Measurements from ENCODE around the gene PACS2. TPM values are rescaled to one million over a fixed set of nuclear protein-coding genes. Genes with fewer than 3 reads are reported as not detected.

PACS2 gene
- total RNA-seq, 1 experiment from 2014 or later = 62.0 TPM

DNA sequence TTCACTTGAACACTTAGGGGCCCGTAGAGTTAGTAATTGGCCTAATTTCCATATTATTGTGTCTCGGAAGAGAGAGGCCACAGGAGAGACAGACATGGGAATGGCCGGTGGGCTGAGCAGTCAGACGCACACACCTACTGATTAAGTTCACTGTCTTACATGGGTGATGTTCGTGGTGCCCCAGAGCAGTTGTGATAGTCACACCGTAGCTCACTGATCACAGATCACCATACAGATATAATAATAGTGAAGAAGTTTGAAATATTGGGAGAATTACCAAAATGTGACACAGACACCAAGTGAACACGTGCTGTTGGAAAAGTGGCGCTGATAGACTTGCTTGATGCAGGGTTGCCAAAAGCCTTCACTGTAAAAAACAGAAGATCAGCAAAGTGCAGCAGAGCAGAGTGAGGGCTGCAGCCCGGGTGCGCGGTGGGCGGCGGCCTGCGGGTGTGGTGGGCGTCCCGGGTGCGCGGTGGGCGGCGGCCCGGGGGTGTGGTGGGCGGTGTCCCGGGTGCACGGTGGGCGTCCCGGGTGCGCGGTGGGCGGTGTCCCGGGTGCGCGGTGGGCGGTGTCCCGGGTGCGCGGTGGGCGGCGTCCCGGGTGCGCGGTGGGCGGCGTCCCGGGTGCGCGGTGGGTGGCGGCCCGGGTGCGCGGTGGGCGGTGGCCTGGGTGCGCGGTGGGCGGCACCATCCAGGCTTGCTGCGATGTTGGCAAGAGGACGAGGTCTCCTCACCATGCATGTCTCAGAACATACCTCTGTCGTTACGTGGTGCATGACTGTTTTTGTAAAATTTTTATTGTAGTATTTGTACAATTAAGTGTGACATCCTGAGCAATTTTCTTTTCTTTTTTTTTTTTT is 49.5 kb downstream of the PACS2 start:
- H3K9ac ChIP-seq (ENCODE audit: low read length) = no peak overlapping the region
- intact Hi-C loops (cut with micrococcal nuclease) = no loop called here
- no peak overlapping the region for H3K4me2 ChIP-seq (ENCODE audit: low read length)
- H4K20me1 ChIP-seq (ENCODE audit: low read length) = no peaks in the 10 kb centered on the region
- no peak overlapping the region for H2AFZ ChIP-seq (ENCODE audit: low read length)
- no peaks in the 10 kb centered on the region for H3K27me3 ChIP-seq (ENCODE audit: low read length)
- H3K4me3 ChIP-seq (ENCODE audit: low read length) = no peak overlapping the region
- H3K9me2 ChIP-seq (replicated peaks; ENCODE audit: low read length) = no peaks in the 10 kb centered on the region
- TF ChIP-seq EZH2 (IDR thresholded peaks at IDR 0.05; ENCODE audit: low read length, unreplicated experiment) (no peak), EZH2phosphoT487 (IDR thresholded peaks at IDR 0.05; ENCODE audit: borderline replicate concordance, low read length) (no peak)
- TF ChIP-seq, protein P1, sequence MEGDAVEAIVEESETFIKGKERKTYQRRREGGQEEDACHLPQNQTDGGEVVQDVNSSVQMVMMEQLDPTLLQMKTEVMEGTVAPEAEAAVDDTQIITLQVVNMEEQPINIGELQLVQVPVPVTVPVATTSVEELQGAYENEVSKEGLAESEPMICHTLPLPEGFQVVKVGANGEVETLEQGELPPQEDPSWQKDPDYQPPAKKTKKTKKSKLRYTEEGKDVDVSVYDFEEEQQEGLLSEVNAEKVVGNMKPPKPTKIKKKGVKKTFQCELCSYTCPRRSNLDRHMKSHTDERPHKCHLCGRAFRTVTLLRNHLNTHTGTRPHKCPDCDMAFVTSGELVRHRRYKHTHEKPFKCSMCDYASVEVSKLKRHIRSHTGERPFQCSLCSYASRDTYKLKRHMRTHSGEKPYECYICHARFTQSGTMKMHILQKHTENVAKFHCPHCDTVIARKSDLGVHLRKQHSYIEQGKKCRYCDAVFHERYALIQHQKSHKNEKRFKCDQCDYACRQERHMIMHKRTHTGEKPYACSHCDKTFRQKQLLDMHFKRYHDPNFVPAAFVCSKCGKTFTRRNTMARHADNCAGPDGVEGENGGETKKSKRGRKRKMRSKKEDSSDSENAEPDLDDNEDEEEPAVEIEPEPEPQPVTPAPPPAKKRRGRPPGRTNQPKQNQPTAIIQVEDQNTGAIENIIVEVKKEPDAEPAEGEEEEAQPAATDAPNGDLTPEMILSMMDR (conservative IDR thresholded peaks at IDR 0.05; ENCODE audit: low read depth, low read length) = no peak
- no peaks in the 10 kb centered on the region for H3F3A ChIP-seq (ENCODE audit: low read length, unreplicated experiment)
- no peak for DNase-seq
- ChIA-PET CTCF (interaction anchor here (0.6 kb wide), 1 partner anchor 25 kb away, joined by 4 read pairs; no protein-coding TSS in a partner anchor), POLR2A (ENCODE audit: unreplicated experiment) (no interaction called here)
- BruUV-seq (replicated peaks) = no TSS peak
- 0 out of 2 replicates have a peak, but pooled peaks cover 5% of the 10 kb centered on the region for H3K4me1 ChIP-seq (ENCODE audit: insufficient read depth, low read length)
- H3K79me2 ChIP-seq (ENCODE audit: low read length) = no peaks in the 10 kb centered on the region
- no peak for ATAC-seq
- H3K9me3 ChIP-seq (ENCODE audit: low read length) = no peaks in the 10 kb centered on the region
- H3K27ac ChIP-seq (ENCODE audit: low read length) = no peak overlapping the region
- H3K36me3 ChIP-seq (ENCODE audit: low read depth, low read length) = 0 out of 2 replicates have a peak, but pooled peaks cover 2% of the 10 kb centered on the region

DNA sequence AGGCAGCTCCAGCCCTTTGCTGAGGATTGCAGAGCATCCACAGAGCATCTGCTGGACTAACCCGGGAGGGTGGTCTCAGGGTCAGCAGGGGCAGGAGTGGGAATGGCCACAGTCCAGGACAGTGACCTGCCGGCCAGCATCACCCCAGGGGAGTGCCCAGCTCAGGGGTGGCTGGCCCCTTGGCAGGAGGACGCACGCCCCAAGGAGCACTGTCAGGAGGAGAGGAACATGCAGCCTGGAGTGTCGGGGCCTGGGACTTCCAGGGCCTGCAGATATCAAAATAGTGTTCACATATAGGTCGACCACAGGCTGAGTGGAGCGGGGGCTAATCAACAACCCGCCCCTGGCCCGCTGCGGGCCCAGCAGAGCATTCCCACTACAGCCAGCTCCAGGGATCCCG is 50.6 kb downstream of the PACS2 start:
- H2AFZ ChIP-seq (ENCODE audit: low read length) = no peak overlapping the region
- H3K36me3 ChIP-seq (ENCODE audit: low read depth, low read length) = 0 out of 2 replicates have a peak, but pooled peaks cover 2% of the 10 kb centered on the region
- H3K9ac ChIP-seq (ENCODE audit: low read length) = no peak overlapping the region
- H3K79me2 ChIP-seq (ENCODE audit: low read length) = no peaks in the 10 kb centered on the region
- no peaks in the 10 kb centered on the region for H3K9me3 ChIP-seq (ENCODE audit: low read length)
- 0 out of 2 replicates have a peak, but pooled peaks cover under 1% of the 10 kb centered on the region for H3K4me1 ChIP-seq (ENCODE audit: insufficient read depth, low read length)
- H4K20me1 ChIP-seq (ENCODE audit: low read length) = no peaks in the 10 kb centered on the region
- DNase-seq (no peak), ATAC-seq (no peak)
- no peak overlapping the region for H3K27ac ChIP-seq (ENCODE audit: low read length)
- intact Hi-C loops (cut with micrococcal nuclease) = no loop called here
- POLR2A ChIA-PET (ENCODE audit: unreplicated experiment) = no interaction called here
- no peak for TF ChIP-seq EZH2 (IDR thresholded peaks at IDR 0.05; ENCODE audit: low read length, unreplicated experiment)
- TF ChIP-seq, protein P1 (conservative IDR thresholded peaks at IDR 0.05; ENCODE audit: low read depth, low read length) = no peak
- no peak for TF ChIP-seq EZH2phosphoT487 (IDR thresholded peaks at IDR 0.05; ENCODE audit: borderline replicate concordance, low read length)
- no peak overlapping the region for H3K4me3 ChIP-seq (ENCODE audit: low read length)
- H3K9me2 ChIP-seq (replicated peaks; ENCODE audit: low read length) = no peaks in the 10 kb centered on the region
- no TSS peak for BruUV-seq (replicated peaks)
- no peaks in the 10 kb centered on the region for H3K27me3 ChIP-seq (ENCODE audit: low read length)
- H3F3A ChIP-seq (ENCODE audit: low read length, unreplicated experiment) = no peaks in the 10 kb centered on the region
- CTCF ChIA-PET = no interaction called here
- H3K4me2 ChIP-seq (ENCODE audit: low read length) = no peak overlapping the region

DNA sequence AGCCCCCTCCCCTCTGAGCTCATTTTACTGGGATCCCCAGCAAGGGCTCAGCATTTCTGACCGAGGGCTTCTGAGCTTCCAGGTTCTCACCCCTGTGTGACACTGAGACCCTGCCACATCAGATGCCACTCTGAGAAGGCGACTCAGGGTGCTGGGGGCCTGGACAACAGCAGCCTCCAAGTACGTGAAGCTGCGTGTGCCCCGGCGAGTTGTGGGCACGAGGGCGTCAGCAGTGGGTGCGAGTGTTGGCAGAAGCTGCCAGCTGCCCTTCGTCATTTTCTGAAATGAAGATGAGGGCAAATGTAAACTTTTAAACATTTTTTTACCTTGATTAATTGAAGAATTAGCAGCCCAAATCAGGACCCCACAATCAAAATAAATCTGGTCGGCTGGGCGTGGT is 51.1 kb downstream of the PACS2 start:
- intact Hi-C loops (cut with micrococcal nuclease) = no loop called here
- Histone ChIP-seq H3K4me1 (ENCODE audit: insufficient read depth, low read length) (no peaks in the 10 kb centered on the region), H2AFZ (ENCODE audit: low read length) (no peak overlapping the region), H3K9me3 (ENCODE audit: low read length) (no peaks in the 10 kb centered on the region), H3K9me2 (replicated peaks; ENCODE audit: low read length) (no peaks in the 10 kb centered on the region), H3K4me2 (ENCODE audit: low read length) (no peak overlapping the region), H3K4me3 (ENCODE audit: low read length) (no peak overlapping the region), H3K36me3 (ENCODE audit: low read depth, low read length) (0 out of 2 replicates have a peak, but pooled peaks cover under 1% of the 10 kb centered on the region), H3K79me2 (ENCODE audit: low read length) (no peaks in the 10 kb centered on the region), H3K27ac (ENCODE audit: low read length) (no peak overlapping the region), H3F3A (ENCODE audit: low read length, unreplicated experiment) (no peaks in the 10 kb centered on the region), H3K27me3 (ENCODE audit: low read length) (no peaks in the 10 kb centered on the region), H4K20me1 (ENCODE audit: low read length) (no peaks in the 10 kb centered on the region), H3K9ac (ENCODE audit: low read length) (no peak overlapping the region)
- ATAC-seq (no peak), DNase-seq (no peak)
- no TSS peak for BruUV-seq (replicated peaks)
- ChIA-PET CTCF (no interaction called here), POLR2A (ENCODE audit: unreplicated experiment) (no interaction called here)
- TF ChIP-seq EZH2 (IDR thresholded peaks at IDR 0.05; ENCODE audit: low read length, unreplicated experiment) = no peak
